NCI-H187 (cell line): ENCODE results near the gene VRK2.
"Not testable (repeated sequence)": the region's sequence is repeated elsewhere in the genome, so short reads cannot be mapped to it uniquely, and the experiment has no call there.

Experiments used
- DNase-seq, 2 experiments: peaks; one replicate each; lab custom pipeline; 2025; lab: John Stamatoyannopoulos, UW

VRK2 gene

DNA sequence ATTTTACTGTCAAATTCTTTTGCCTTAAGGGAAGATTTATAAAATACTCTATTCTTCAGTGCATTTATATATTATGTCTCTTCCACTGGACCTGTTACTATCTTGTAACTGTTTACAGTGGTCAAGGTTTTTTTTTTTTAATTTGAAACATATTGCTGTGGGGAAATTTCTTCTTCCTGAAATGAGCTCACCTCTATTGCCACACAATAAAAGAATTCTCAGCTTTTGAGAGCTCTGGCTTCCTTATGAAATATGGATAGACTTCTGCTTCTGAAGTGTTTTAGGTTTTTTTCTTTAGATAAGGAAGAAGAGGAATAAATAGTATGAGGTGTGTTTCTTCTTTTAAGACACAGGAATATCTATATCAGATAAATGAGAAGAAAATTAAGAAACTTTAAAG is 7.7 kb downstream of the VRK2 start:
- no peak for DNase-seq

DNA sequence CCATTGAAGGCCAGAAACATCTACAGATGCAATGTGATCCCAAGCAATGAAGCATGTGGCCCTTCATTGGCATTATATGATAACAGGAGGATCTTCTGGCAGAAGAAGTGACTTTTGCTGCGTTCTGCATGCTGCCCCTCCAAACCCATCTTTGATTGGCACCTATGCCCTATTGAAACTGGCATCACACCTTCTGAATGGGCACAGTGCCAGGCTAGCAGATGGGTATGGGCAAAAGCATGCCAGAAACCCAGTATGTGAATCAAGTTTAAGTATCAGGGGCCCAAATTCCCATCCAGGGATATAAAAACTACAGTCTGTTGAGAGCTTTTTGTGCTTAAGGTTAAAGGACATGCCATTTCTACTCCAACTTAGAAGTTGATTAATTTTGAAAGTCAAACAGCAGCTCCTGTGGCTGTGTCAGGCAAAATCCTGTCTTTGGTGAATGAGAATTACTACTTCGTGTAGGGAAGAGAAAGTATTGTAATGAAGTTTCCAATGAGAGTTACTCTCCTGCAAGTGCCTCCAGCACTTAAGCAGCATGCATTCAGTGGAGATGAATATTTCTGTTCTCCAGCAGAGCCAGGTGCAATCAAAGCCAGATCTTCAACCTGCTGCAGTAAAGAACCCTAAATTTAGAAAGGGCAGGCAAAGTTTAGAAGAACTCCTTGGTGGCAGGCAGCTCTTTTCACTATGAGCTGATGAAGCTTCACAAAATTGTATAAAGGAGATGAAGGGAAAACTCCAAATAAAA is 8.6 kb downstream of the VRK2 start:
- DNase-seq = no peak

DNA sequence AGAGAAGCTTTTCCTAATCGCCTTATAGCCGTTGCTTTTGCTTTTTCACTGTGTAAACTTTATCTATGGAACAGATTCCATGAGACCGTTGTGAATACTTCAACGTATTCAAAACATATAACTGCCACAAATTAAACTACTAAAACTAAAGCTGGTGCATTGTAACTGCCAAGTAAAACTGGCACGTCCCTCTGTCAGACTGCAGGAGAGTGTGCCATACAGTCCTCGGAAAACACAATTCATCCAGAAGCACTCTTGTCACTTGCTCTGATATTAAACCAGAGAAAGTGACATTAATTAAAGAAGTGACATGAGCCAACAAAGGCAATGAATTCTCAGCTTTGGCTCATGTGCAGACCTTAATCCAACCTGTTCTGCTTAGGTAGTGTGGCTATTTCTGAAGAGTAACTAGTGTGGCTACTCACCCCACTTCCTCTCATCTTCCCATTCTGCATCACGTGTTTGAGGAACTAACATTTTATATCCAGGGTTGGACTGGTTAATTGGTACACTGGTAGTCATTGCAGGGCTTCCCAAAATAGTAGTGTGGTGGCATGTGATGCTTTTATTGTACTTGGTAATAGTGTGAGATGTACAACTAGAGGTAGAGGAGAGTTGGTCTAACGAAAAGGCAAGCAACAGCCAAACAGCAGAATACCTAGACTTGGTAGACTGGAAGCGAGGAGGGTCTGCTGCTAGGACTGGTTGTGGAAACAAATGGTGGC is 9.7 kb downstream of the VRK2 start:
- no peak for DNase-seq

GRCh38 chr2:58057707-58058530 is 11.3 kb downstream of the VRK2 start:
- DNase-seq = no peak

DNA sequence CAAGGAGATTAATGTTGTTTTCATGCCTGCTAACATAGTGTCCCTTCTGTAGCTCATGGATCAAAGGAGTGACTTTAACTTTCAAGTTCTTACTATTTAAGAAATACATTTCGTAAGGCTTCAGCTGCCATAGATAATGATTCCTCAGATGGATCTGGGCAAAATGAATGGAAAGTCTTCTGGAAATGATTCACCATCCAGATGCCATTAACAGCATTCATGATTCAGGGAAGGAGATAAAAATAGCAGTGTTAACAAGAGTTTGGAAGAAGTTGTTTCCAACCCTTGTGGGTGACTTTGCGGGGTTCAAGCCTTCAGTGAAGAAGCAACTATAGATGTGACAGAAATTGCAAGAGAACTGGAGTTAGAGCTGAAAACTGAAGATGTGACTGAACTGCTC is 17.0 kb downstream of the VRK2 start:
- no peak for DNase-seq

- no peak for DNase-seq
These were observed 17.5 kb downstream of the VRK2 start for GRCh38 chr2:58064086-58064485.

- no peak for DNase-seq
These were observed 18.6 kb downstream of the VRK2 start for GRCh38 chr2:58065248-58065647.

GRCh38 chr2:58067001-58067400 is 20.4 kb downstream of the VRK2 start:
- no peak for DNase-seq

GRCh38 chr2:58070765-58071164 is 24.2 kb downstream of the VRK2 start:
- DNase-seq = no peak

GRCh38 chr2:58072102-58072501 is 25.5 kb downstream of the VRK2 start:
- DNase-seq = no peak

DNA sequence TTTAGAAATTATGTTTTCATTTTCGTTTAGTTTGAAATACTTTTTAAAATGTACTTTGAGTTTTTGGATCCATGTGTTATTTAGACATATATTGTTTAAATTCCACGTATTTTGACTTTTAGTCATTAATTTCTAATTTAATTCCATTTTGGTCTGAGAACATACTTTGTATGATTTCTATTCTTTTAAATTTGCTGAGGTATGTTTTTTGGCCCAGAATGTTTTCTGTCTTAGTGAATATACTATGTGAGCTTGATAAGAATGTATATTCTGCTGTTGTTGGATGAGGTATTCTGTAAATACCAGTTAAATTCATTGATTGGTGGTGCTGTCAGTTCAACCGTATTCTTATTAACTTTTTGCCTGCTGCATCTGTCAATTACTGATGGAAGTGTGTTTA is 26.4 kb downstream of the VRK2 start:
- DNase-seq = no peak

- no peak for DNase-seq
These were observed 27.1 kb downstream of the VRK2 start for GRCh38 chr2:58073751-58074150.

- no peak for DNase-seq
These were observed 34.4 kb downstream of the VRK2 start for GRCh38 chr2:58081000-58081399.

DNA sequence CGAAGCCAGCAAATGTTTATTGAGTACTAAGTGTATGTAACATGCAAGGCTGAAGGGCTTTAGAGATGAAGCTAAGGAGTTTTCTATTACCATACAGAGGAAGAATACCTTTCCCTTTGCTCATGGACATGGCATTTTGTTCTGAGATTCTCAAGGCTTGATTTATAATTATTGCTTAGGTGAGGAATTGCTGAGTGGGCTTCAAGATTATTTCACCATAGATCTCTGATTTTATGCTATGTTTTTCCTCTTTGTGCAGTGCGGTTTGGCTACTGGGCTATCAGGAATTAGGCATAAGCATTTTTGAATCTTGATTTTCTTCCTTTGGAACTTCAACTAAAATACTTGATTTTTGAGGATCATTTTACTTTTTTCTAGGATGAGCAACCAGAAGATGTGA is 42.5 kb downstream of the VRK2 start:
- no peak for DNase-seq

DNA sequence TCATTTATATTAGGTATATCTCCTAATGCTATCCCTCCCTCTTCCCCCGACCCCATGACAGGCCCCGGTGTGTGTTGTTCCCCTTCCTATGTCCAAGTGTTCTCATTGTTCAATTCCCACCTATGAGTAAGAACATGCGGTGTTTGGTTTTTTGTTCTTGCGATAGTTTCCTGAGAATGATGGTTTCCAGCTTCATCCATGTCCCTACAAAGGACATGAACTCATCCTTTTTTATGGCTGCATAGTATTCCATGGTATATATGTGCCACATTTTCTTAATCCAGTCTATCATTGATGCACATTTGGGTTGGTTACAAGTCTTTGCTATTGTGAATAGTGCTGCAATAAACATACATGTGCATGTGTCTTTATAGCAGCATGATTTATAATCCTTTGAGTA is 46.2 kb downstream of the VRK2 start:
- not testable (repeated sequence) for DNase-seq

DNA sequence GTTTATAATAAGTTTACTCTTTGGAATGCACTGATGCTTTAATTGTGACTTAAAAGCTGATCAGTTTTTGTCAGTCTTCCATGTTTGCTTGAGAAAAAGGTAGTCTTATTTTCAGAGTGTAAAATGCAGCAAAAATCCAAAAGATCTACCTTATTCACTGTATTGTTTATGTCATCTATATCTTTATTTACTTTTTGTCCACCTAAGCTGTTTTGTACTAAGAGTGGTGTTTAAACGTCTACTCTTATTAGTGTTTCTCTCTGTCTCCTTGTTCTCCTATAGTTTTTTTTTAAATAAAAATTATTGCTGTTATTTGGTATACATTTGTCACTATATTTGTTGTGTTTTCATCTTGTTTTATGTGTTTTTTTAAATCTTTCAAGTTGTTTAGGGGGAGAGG is 50.4 kb downstream of the VRK2 start:
- DNase-seq = no peak

DNA sequence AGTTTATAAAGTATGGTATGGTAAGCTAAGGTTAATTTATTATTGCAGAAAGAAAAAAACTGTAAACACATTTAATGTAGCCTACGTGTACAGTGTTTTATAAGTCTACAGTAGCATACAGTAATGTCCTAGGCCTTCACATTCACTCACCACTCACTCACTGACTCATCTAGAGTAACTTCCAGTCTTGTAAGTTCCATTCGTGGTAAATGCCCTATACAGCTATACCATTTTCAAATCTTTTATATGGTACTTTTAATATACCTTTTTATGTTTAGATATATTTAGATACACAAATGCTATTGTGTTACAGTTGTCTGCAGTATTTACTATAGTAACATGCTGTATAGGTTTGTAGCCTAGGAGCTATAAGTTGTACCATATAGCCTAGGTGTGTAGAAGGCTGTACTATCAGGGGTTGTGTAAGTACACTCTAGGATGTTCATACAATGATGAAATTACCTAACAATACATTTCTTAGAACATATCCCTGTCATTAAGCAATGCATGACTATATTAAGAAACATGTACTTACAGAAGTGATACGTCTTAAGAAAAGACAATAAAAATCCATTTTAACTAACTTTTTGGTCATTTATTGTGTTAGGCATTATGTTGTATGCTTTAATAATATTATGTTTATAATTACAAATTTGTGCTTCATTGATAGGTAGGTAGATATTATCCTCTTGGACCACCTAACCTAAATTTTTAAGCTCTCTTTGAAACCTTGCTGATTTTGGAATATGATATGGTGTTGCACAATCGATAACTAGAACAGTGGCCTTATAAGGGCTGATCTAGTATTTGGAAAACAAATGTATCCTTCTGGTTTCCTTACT is 51.9 kb downstream of the VRK2 start:
- no peak for DNase-seq

DNA sequence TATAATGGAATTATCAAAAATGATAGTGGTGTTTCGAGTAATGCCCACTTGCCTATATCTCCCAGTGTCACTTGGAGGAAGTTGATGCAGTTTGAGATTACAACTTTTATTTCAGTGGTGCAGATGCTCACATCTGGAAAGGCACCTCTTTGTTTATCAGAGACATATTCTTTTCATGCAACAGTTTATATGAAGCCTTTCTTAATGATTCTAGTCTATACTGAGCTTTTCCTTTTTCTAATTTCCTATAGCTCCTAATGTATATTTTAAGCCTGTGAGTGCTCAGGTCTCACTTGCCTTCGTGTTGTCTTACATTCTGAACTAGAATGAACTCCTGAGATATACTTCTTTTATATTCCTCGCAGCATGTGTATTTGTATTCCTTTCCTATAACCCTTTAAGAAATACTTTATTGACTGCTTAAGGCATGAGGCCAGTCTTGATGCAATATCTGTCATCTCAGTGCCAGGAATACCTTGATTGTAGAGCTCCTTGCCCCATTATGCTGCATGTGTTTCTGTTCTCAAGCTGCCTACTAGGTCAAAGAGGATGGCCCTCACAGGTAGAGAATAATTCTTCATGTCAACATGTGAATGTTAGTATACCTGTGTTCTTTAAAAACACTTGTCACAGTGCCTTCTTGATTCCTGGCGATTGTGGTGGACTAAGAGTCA is 52.6 kb downstream of the VRK2 start:
- no peak for DNase-seq

DNA sequence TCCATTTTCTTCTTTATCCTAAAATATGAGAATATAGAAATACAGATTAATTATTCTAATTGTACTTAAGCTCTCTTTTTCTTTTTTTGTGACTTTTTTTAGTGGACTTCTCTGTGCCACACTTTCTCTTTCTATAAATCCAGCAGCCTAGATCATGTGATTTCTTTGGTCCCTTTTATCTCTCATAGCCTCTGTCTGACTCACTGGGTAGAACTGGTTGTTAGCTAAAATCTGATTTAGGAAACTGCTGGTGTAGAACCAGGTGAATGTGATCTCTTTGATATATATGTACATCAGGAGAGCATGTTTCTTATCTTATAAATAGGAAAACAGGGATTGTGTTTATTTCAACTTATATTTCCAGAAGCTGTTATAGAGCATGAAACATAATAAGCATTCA is 54.9 kb downstream of the VRK2 start:
- DNase-seq = no peak

- no peak for DNase-seq
These were observed 60.3 kb downstream of the VRK2 start for GRCh38 chr2:58106896-58107295.
